NCI-H82 treated with DMSO at 0.1 percent for 48 hours (cell line): ENCODE measurements around the gene GMEB1.
"Not testable (repeated sequence)": the region's sequence is repeated elsewhere in the genome, so short reads cannot be mapped to it uniquely, and the experiment has no call there.

Experiments
- DNase-seq: peaks from one replicate; lab custom pipeline; 2025; ENCODE audit not compliant: unreplicated experiment; lab: John Stamatoyannopoulos, UW

Gene GMEB1

DNA sequence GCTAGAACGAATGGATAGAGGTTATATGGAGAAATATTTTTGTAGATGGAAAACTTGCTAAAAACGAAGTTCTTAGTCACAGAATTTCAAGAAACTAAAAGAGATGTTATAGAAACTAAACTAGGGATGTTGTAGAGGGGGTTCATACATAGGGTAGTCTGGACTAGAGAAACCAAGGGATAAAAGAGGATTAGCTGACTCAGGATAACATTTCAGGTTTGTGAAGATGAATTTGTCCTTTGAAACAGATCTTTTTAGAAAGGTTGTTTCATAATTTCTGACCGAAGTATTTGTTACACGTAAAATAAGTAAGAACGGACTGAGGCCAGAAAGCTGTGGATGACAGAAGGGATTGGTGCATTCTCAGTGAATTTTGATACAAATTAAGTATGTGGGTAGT, 81.7 kb downstream of the GMEB1 start:
- DNase-seq = no peak

DNA sequence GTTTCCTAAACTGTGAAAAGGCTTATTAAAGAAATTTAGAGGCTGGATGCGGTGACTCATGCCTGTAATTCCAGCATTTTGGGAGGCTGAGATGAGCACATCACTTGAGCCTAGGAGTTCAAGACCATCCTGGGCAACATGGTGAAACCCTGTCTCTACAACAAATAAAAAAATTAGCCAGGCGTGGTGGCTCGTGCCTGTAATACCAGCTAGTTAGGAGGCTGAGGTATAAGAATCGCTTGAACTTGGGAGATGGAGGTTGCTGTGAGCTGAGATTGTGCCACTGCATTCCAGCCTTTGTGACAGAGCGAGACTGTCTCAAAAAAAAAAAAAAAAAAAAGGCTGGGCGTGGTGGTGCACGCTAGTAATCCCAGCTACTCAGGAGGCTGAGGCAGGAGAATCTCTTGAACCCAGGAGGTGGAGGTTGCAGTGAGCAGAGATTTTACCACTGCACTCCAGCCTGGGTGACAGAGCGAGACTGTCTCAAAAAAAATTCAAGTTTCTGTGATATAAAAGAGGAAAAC, 82.2 kb downstream of the GMEB1 start:
- not testable (repeated sequence) for DNase-seq

DNA sequence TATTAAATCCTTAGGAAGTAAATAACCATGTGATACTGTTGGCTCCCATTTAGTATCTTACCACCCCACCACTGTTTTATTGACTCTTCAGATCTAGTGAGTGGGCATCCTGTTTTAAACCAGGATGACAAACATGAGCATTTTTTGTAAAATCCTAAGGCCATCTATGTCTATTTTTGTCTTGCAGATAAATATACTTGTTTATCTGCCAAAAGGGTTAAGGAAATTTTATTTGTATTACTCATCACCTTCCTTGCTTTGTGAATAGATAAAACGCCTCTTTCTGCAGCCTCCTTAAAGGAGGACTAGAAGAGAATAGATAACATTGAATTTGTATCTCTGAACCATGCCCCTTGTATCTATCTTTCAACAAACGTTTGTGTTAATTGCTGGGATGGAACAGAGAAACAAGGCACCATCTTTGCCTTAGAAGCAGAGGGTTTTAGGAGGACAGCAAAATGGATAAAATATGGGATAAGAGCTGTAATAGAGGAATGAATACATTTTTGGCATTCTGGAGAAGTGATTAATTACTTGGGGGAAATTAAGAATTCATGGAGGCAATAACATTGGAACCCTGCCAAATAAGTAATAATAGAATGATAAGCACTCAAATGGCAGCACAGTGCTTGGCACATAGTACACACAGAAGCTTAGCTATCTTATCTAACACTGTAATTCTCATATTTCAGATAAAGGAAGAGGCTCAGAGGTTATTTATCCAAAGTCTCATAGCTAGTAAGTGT, 82.9 kb downstream of the GMEB1 start:
- no peak for DNase-seq

DNA sequence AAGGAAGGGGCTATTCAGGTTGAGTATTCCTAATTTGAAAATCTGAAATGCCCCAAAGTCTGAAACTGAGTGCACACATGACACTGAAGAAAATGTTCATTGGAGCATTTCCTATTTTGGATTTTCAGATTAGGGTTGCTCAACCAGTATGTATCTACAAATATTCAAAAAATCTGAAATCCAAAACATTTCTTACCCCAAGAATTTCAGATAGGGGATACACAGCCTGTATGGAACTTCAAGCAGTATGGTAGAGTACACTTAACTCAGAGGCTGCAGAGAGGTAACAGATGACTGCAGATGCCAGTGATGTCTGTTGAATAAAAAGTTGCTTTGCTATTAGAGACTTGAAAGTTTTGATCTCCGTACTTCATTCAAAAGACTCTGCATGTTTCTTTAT, 87.1 kb downstream of the GMEB1 start:
- DNase-seq = no peak

DNA sequence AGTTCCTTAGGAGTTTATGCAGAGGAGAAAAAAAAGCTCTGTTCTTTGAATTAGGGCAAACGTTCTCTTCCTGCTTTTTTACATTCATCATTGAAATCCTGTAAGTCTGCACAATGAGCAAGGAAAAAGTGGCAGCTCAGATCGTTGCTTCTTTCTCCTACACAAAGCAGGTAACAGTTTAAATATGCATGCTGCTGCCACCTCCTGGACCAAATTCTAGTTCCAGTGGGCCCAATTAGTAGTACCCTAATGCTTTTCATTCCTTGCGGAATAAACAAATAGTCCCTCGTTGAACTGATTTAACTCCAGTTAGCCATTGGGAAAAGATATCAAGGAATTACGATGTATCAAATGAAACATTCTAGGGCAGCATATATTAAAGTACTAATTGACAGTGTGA, 88.3 kb downstream of the GMEB1 start:
- DNase-seq = no peak

DNA sequence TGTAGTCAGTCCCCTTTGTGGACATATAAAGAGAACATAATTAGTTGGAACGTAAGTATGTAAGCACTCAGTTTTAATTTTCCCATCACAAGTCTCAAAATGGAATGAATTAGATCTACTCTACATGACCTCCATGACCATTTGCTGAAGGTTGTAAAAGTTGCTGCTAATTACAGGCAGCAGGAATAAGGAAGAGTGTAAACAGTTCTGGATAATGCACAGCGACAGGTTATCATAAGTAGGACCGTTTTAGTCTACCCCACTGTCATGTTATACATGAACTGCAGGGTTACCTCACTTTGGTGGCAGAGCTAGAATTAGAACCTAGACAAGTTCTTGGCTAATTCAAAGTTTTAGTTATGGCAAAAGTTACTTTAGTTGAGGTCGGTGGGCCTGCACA, 89.8 kb downstream of the GMEB1 start:
- no peak for DNase-seq

DNA sequence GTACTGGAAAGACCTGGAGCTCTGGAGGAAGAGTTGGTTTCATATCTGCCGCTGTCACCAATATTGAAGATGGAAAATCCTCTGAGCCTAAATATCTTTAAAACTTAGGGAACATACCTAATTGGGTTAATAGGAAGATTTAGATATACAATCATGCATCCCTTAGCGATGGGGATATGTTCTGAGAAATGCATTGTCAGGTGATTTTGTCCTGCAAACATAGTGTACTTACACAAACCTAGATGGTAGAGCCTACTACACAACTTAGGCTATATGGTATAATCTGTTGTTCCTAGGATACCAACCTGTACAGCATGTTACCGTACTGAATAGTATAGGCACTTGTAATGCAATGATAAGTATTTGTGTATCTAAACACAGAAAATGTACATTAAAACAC, 90.7 kb downstream of the GMEB1 start:
- DNase-seq = no peak

DNA sequence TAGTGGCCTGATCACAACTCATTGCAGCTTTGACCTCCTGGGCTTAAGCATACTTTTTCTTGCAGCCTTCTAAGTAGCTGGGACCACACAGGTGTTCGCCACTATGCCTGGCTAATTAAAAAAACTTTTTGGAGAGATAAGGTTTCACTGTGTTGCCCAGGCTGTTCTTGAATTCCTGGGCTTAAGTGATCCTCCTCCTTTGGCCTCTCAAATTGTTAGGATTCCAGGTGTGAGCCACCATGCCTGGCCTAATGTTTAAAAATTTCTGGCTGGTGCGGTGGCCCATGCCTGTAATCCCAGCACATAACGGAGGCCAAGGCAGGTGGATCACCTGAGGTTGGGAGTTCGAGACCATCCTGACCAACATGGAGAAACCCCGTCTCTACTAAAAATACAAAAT, 92.6 kb downstream of the GMEB1 start:
- no peak for DNase-seq

DNA sequence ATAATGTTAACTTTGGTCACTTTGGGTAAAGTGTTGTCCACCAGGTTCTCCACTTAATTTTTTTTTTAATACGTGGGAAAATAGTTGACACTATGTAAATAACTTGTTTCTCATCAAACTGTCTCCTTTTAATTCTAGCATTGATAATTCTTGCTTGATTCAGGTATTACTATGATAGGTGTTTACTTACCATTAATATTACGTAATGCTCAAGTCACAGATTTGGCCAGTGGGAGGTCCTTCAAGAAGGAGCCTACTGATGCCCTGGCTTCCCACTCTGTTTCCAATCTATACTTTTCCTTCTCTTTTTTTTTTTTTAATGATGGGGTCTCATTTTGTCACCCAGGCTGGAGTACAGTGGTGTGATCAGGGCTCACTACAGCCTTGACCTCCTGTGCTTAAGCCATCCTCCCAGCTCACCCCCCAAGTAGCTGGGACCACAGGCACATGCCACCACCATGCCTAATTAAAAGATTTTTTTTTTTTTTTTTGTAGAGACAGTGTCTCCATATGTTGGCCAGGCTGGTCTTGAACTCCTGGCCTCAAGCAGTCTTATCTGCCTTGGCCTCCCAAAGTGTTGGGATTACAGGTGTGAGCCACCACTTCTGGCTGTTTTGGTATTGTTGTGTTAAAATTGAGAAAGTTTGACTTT, 98.1 kb downstream of the GMEB1 start:
- no peak for DNase-seq
